Ecto neural progenitor cell (in vitro differentiated cells): ENCODE data around the gene RAB11FIP5.
"Not testable (repeated sequence)": the region's sequence is repeated elsewhere in the genome, so short reads cannot be mapped to it uniquely, and the experiment has no call there.

Experiments
- DNase-seq: peaks from one replicate; pipeline ENCODE4 v3.0.0-alpha.2; 2018; ENCODE audit warnings: low spot score

Gene RAB11FIP5

DNA sequence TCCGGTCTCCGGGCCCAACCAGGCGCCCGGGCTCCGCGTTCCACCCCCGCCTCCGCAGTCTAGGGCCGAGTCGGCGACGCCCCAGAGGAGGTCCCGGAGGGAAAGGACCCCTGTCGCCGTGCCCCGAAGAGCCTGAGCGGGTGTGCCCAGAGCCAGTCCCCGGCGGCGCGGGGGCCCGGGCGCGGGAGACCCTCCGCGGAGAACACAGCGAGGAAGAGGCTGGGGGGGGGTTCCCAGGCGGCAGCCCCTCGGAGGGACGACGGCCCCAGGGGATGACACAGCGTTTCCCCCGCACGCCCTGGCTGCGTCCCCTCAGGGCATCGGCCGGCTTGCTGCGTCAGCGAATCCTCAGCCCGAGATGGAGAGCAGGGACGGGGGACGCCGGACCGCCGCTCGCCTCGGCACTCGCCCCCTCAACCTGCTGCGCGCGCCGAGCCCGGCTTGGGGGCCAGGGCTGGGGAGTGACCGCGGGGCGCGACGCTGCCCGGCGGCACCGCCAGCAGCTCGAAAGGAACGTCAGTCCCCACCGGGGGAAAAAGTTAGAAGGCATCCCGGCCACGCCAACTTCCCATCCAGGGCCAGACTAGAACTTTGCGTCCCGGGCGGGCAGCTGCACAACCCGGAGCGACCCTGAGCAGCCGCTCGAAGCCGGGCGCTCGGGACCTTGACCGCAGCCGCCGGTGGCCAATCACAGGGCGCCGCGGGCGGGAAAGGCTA, 41.9 kb downstream of the RAB11FIP5 start:
- peak; percentile 81 for DNase-seq

DNA sequence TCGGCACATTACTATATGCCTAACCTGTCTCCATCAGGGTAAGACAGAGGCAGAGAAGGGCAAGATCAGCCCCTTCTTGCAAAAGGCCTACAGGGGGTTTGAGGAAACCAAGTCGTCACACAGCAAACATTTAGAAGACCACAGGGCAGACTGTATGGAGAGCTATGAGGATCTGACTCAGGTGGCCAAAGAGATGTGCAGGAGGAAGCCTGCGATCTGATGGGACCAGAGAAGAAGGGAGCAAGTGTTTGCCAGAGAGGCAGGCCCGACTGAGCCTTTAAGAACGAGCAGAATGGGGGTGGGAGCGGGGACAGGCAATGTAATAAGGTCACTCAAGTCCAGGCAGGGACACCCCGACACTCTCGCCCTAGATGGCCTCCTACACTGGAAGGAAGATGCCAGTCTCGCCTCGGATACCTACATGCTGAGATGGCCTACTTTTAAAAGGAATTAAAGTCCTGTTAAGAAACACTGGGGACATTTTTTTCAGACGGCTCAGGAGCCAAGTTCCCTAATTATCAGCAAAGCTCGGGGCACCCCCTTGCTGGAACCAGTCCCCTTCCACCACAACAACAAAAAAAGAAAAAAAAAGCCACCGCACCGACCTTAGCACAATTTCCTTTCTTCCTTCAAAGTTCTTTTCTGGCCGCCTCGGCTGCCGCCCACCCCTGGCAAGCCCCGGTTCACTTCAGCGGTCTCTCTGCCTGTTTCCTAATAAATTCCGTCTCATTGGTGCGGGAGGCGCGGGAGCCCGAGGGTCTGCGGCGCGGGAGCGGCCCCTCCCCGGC, 42.7 kb downstream of the RAB11FIP5 start:
- DNase-seq: no peak

DNA sequence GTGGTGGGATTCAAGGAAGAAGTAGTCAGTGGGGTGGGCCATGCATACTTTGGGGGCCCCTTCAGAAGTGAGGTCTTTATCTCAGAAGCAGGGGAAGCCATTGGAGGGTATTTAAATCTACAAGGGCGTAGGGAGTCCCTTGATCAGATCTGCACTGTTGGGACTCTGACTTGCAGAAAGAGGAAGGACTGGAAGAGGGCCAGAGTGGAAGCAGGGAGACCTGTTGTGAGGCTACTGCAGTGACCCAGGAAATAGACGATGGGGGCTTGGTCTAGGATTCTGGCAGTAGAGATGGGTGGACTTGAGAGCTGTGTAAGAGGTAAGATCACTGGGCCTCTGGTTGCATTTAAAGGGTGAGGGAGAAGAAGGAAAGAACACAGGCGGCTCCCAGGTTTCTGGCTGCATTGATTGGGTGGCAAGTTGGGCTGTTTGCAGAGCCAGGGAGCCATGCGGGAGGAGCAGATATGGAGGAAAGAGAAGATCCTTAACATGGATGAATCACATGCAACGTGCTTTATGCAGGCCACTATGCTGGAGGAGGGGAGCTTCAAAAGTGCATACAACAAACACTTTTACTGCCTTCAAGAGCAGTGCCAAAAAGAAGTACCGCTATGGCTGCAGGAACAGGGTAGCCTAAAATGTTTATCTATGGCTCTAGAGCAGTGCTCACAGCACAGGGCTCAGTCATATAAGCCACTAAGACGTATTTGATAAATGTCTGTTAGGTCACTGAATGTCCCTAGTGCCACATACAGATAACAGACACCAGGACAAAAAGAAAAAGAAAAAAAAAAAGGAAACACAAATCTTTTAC, 43.5 kb downstream of the RAB11FIP5 start:
- no peak for DNase-seq

DNA sequence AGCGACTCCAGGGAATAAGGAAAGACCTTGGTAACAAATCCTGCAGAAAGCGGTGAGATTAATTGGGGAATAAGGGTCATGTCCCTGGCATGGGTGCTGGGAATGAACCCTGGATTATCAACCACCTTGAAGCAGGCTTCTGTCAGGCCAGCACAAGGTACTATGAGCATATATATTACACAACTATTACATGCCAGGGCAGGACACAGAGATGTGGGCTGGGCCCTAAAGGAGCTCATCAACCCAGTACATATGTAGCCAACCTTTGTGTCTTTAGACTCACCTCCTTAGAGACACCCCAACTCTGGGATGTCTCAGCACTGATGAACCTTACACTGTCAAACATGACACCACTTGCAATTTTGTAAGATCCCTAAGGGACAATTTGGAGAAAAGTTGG, 44.6 kb downstream of the RAB11FIP5 start:
- DNase-seq: no peak

DNA sequence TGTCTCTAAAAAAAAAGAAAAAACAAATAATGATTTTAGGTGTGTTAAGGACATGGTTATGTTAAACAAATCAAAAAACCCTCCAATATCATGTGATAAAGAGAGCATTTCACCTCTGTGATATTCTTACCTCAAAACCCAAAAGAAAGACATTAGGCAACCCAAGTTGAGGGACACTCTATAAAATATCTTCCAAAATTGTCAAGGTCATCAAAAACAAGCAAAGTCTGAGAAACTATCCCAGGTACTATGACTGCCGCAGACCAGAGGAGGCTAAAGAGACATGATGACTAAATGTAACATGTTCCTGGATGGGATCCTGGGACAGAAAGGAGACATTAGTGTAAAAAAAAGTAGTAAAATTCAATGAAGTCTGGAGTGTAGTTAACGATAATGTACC, 45.7 kb downstream of the RAB11FIP5 start:
- no peak for DNase-seq

DNA sequence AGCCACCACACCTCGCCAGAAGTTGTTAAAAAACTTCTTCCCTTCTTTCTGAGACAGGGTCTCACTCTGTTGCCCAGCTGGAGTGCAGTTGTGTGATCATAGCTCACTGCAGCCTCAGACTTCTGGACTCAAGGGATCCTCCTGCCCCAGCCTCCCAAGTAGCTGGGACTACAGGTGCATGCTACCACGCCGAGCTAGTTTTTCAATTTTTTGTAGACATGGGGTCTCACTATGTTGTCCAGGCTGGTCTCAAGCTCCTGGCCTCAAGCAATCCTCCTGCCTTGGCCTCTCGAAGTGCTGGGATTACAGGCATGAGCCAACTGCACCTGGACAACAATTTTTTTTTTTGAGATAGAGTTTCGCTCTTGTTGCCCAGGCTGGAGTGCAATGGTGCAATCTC, 47.7 kb downstream of the RAB11FIP5 start:
- DNase-seq: not testable (repeated sequence)

DNA sequence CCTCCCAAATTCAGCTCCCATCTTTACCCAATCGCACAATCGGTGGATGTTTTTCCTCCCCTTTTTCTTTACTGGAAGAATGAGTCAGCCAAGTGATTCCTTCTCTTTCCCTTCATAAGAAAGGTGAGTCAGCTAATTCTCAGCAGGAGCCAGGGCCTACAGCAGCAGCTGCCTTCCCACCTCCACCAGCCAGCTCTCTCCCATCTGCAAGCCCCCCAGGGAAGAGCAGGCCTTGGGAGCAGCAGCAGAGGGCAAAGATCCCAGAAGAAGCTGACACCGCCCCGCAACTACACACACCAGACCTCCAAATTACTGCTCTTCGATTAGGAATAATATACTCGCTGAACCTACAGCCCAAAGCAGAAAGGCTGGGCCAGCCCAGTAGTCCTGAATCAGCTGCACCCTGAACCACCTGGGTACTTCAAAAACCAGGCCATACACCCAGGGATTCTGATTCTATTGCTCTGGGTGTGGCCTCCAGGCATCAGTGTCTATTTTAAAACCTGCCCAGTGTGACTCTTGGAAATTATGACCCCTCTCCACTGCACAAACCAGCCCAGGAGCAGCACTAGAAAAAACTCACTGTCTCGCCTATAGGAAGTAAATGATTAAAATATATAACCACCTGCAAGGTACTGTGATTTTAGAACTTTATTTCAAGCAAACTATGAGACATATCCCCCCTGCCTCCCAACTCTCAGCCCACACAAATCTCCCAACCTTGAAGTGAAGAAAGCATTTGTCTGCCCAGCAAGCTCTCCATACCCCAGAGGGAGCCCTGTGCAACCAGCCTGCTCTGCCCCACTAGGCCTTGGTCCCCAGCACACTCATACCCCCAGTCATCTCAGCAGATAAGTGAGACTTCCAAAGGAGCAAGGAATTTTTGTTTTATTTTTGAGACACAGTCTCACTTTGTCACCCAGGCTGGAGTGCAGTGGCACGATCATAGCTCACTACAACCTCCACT, 48.6 kb downstream of the RAB11FIP5 start:
- DNase-seq: peak; percentile 44

DNA sequence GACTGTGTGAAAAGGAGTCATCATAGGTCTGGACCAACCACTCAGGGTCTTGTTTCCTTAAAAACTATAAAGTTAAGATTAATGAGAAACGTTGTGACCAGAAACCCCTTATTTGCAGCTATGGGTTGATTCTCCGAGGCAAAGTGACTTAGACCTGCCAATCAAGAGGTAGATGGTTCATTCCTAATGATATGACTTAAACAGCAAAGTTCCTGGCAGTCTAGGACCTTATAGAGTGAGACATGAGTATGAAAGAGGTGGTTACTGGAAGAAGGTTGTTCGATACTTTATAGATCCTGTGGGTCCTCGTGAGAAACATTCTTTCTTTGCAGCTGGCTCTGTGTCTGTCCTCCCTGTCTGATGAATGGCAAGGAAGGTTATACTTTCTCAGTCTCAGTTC, 49.3 kb downstream of the RAB11FIP5 start:
- no peak for DNase-seq

DNA sequence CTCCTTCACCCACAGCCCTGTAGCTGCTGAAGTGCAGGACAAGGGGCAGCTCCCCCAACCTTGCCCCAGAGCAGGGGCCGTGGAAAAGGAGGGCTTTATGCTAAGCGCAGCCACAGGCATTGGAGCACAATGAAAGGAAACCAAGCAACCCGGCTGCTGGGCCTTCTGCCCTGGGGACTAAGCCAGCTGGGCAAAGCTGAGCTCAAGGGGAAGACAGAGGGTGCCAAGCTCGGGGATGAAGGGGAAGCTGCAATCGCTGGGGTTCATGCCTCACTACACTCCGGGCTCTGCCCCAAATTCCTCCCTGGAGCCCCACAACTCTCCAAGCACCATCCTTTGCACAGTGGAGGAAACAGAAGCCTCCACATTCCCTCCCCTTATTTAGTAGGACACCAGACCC, 53.6 kb downstream of the RAB11FIP5 start:
- peak; percentile 31 for DNase-seq

DNA sequence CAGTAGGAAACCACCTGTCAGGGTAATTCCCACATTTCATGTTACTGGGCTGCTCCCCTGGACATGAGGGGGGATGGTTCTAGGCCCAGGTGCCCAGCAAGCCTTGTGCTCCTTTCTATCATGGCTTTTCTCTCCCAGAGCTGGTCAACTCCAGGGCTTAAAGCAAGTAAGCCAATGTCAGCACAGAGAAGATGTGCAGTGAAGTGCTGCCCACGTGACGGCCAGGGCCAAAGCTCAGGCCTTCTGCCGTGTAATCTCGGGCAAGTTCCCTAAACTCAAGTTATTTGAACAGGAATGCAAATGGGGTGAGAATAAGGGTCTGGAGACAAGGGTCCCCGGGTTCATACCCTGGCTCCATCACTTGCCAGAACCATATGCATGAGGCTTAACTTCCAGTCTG, 57.8 kb downstream of the RAB11FIP5 start:
- DNase-seq: no peak

DNA sequence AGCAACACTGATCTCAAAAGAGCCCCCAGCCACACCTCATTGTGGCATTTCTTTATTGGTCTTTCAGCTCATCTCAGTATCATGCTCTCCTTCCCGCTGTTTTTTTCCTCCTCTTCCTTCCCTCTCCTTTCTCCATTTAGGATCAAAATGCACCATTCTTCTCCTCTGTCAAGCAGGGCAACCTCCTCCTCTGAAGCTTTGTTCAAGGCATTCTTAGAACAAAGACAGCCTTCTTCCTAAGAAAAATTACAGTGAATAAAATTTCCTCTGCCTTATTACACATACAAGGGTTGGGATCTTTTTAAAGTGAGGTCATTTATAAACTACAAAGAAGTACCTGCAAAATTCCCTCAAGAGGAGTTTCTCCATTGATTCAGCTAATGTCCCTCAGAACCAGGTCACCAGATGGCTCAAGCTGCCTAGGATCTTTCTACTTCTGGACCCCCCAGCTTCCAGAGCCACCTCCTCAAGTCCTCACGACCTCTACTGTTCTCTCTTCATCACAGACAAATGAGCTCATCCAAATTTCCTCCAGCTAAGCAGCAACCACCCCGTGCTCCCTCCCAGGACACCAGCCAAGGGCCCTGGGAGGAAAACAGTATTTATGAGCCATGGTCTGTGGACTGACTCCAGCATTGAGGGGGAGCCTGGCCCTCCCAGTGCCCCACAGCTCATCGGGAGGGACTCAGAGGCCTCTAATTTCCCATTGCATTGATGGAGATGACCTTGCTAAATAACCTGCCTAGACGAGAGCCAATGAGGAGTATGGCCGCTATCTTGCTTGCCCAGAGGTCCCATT, 59.2 kb downstream of the RAB11FIP5 start:
- no peak for DNase-seq

DNA sequence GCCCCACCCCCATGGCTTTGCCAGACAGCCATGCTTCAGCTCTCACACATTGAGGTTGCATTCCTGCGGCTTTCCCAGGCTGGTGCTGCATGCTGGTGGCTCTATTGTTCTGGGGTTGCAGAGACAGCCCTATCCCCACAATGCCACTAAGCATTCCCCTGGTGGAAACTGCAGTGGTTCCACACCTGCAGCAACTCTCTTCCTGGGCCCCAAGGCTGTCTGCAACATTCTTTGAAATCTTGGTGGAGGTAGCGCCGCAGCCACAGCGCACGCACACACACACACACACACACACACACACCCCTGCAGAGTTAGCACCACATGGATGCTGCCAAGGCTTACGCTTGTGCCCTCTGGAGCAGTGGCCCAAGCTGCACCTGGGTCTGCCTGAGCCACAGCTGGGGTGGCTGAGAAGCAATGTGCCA, 62.6 kb downstream of the RAB11FIP5 start:
- peak; percentile 73 for DNase-seq

DNA sequence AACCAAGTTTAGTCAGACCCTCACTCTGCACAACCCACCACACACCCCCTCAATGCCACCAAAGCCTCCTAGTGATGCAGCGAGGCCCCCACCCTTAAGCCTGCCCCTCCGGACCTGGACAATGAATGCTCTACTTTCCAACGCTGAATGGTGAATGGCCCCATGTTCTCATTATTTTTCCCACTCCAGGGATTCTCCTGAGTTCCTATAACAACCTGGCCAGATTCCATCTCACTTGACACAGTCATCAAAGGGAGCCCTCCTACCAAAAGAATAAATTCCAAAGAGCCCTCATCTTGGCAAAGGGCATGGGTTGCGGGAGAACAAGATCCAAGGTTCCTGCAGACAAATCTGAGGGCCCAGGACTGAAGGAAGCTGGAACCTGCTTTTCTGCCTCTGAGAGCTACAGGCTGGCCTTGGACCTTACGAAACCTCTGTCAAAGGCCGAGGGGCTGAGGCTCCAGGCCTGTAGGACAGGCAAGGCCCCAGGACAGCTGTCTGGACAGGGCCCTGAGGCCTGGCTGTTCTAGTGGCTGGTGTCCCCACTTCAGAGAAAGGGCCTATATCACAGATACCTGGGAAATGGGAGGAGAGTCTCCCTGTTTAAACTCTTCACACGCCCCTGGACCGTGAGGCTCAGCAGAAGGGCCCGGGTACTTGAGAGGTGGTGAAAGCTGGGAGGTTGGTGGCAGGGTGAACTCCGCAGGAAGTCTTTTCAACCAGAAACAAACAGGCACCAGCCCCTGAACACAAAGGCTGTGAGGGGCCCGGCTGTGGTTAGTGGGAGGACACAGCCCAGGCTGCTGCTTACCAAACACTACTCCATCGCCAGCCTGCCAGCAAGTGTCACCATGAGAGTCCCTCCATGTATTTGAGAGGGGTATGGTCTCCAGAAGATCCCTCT, 68.6 kb downstream of the RAB11FIP5 start:
- DNase-seq: no peak

DNA sequence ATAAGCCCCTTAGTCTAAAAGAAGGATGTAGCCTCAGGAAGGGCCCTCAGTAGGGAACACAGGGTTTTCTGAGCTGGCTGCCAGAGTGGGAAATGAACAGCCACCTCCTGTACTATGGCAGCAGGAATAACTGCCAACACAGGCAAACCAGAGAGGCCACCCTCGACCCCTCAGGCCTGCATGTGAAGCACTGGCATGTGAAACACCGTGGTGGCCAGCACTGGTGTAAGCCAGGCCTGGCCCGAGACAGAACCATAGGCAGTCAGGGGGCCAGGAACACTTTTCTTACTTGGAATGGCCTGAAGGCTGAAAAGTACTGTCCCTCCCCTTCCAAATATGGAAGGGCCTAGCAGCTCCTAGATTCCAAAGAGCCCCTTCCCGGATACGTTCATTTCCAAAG, 69.5 kb downstream of the RAB11FIP5 start:
- DNase-seq: no peak

DNA sequence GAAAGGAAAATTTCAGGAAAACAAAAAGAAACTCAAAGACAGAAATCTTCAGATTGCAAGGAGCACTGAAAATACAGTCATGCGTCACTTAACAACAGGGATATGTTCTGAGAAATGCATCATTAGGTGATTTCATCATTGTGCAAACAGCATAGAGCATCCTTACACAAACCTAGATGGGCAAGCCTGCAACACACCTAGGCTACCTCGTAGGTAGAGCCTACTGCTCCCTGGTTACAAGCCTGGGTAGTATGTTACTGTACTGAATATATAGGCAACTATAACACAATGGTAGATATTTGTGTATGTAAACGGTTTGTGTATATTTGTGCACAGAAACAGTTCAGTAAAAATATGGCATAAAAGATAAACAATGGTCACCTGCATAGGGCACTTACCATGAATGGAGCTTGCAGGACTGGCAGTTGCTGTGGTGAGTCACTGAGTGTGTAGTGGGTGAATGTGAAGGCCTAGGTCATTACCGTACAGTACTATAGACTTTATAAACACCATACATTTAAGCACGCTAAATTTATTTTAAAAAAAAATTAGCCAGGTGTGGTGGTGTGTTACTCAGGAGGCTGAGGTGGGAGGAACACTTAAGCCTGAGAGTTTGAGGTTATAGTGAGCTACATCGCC, 74.7 kb downstream of the RAB11FIP5 start:
- no peak for DNase-seq

DNA sequence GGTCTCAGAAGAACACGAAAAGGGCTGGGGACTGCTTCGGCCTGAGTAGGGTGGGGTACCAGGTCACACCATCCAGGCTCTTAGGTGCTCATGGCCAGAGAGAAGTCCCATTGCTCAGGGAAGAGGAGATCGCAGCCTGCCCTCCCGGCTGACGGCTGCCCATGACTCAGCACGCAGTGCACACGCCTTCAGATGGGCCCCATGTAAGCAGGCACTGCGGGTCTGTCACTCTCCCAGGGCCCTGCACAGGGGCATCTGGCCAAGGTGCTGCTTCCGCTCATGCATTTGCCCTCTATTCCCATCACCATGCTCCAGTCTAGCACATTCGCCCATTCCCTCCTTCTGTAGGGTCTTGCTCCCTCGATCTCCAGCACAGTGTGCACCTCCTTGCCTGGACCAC, 76.0 kb downstream of the RAB11FIP5 start:
- DNase-seq: no peak

DNA sequence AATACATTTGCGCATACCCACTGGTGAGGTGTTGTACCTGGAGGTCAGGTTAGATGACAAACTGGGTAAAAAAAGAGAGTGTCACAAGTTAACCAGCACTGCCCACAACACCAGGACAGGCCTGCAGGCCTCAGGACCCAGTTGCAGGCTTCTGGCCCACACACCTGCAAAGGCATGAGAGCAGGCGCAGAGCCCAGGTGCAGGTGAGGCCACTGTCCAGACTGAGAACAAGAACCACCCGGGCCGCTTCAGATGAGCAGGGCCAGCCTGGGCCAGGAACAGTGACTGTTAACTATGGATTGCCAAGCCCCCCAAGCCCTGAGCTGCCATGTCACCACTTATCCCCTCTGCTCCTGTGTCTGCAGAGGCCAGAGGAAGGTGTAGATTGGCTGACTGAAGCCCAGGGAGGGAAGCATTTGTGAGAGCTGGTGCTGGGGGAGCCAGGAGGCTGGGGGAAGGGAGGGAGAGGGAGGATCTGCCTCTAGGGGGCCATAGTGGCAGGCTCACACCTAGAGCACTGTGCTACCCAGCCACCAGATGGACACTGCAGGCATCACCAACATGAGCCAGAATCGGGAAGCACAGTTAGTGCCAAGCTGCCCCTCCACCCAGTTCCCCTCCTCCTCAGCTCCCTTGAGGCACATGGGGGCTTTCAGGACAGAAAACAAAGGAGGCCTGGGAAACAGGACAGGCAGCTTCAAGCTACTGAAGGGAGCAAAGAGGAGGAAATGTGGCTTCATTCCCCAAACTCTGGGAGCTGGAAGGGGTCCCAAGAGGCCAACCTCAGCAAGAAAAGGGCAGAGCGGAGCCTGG, 76.6 kb downstream of the RAB11FIP5 start:
- no peak for DNase-seq

DNA sequence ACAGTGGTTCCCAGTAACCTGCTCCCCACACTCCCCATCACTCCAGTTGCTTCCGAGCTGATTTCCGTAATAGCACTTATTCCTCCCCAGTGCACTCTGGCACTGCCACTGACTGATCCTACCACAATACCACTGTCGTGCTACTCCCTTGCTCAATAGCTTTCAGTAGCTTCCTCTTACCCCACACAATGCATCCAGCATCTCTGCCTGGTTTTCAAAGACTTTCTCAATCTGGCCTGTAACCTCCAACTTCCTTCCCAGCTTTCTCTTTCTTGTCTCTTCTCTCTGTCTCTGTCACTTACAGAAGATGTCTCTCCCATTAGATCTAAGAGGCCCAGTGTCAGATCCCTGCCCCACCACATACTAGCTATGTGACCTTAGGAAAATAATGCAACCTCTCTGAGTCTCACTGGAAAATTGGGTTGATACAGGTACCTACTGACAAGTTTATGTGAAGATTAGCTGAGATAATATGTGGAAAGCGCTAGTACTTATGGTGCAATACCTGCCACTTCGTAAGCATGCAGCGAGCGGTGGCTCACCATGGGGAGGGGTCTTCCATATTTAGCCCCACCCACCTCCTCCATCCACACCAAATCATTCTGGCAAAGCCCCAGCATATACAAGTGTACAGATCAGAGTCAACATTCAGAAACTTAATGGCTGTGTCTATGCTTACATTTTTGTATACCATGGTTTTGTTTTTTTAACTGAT, 77.9 kb downstream of the RAB11FIP5 start:
- no peak for DNase-seq
